Measurements from ENCODE around the gene PMCH. TPM values are rescaled to one million over a fixed set of nuclear protein-coding genes. Genes with fewer than 3 reads are reported as not detected.

PMCH gene
- polyA plus RNA-seq, 1 of the 3 experiments (the other 2 are of a cell fraction), result not detected

DNA sequence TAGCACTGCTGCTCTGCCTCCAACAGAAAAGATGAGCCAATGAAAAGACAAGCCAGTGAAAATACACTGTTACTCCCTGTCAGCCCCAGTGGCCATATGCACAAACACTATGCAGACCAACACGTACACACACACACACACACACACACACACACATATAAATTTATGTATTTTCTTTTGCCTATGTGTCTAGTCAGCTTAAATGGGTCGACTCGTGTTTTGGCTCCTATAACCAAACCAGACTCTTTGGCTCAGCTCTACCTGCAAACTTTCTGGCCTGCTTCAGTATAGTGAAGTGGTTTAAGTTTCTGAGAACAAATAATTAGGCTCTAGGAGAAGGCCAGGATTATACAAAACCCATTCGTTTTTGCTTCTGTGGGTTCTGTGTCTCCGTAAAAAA lies 30.3 kb upstream of the PMCH start:
- Histone ChIP-seq H3F3A (replicated peaks; ENCODE audit: insufficient read depth) (no peaks in the 10 kb centered on the region), H3K9ac (no peak overlapping the region), H3K27ac (ENCODE audit: low read depth in 2 of 2, low read length in 1 of 2) (no peak overlapping the region), H2AFZ (ENCODE audit: low read depth) (no peak overlapping the region), H3K4me2 (no peak overlapping the region), H3K4me1 (ENCODE audit: control insufficient read depth in 1 of 2, insufficient read depth in 2 of 2, low read depth in 1 of 2, low read length in 1 of 2) (no peaks in the 10 kb centered on the region), H4K20me1 (ENCODE audit: insufficient read depth) (no peaks in the 10 kb centered on the region), H3K79me2 (ENCODE audit: insufficient read depth) (no peaks in the 10 kb centered on the region), H3K9me3 (no peaks in the 10 kb centered on the region), H3K36me3 (replicated peaks in 1 of 2; ENCODE audit: control insufficient read depth in 1 of 2, insufficient read depth in 2 of 2, low read length in 1 of 2) (no peaks in the 10 kb centered on the region), H3K4me3 (ENCODE audit: low read depth in 2 of 2, low read length in 1 of 2) (no peak overlapping the region), H3K9me2 (no peaks in the 10 kb centered on the region), H3K27me3 (ENCODE audit: insufficient read depth) (no peaks in the 10 kb centered on the region)
- ChIA-PET POLR2A (no interaction called here), CTCF (no interaction called here)
- WGBS (ENCODE audit: low lambda C conversion rate), result 43% methylated on average over 5 of the region's 5 CpGs
- TF ChIP-seq JUND (IDR thresholded peaks at IDR 0.05), result no peak
- no peak for TF ChIP-seq MXI1 (IDR thresholded peaks at IDR 0.05; ENCODE audit: low read depth, low read length)
- no peak for TF ChIP-seq POLR2AphosphoS5 (IDR thresholded peaks at IDR 0.05; ENCODE audit: low read depth, low read length)
- TF ChIP-seq MEF2A (IDR thresholded peaks at IDR 0.05; ENCODE audit: borderline replicate concordance, low read depth), result no peak
- TF ChIP-seq, protein P1, sequence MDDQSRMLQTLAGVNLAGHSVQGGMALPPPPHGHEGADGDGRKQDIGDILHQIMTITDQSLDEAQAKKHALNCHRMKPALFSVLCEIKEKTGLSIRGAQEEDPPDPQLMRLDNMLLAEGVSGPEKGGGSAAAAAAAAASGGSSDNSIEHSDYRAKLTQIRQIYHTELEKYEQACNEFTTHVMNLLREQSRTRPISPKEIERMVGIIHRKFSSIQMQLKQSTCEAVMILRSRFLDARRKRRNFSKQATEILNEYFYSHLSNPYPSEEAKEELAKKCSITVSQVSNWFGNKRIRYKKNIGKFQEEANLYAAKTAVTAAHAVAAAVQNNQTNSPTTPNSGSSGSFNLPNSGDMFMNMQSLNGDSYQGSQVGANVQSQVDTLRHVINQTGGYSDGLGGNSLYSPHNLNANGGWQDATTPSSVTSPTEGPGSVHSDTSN (IDR thresholded peaks at IDR 0.05), result no peak
- TF ChIP-seq FOXJ3 (CRISPR knock-in tag; IDR thresholded peaks at IDR 0.05), result no peak
- TF ChIP-seq, protein P2, sequence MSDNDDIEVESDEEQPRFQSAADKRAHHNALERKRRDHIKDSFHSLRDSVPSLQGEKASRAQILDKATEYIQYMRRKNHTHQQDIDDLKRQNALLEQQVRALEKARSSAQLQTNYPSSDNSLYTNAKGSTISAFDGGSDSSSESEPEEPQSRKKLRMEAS (IDR thresholded peaks at IDR 0.05; ENCODE audit: low read depth), result no peak
- TF ChIP-seq, protein P3, sequence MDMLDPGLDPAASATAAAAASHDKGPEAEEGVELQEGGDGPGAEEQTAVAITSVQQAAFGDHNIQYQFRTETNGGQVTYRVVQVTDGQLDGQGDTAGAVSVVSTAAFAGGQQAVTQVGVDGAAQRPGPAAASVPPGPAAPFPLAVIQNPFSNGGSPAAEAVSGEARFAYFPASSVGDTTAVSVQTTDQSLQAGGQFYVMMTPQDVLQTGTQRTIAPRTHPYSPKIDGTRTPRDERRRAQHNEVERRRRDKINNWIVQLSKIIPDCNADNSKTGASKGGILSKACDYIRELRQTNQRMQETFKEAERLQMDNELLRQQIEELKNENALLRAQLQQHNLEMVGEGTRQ (IDR thresholded peaks at IDR 0.05; ENCODE audit: borderline replicate concordance, low read depth, low read length), result no peak
- no peak for TF ChIP-seq ELF1 (IDR thresholded peaks at IDR 0.05)
- TF ChIP-seq YY1 (IDR thresholded peaks at IDR 0.05; ENCODE audit: low read depth), result no peak
- TF ChIP-seq, protein P4, sequence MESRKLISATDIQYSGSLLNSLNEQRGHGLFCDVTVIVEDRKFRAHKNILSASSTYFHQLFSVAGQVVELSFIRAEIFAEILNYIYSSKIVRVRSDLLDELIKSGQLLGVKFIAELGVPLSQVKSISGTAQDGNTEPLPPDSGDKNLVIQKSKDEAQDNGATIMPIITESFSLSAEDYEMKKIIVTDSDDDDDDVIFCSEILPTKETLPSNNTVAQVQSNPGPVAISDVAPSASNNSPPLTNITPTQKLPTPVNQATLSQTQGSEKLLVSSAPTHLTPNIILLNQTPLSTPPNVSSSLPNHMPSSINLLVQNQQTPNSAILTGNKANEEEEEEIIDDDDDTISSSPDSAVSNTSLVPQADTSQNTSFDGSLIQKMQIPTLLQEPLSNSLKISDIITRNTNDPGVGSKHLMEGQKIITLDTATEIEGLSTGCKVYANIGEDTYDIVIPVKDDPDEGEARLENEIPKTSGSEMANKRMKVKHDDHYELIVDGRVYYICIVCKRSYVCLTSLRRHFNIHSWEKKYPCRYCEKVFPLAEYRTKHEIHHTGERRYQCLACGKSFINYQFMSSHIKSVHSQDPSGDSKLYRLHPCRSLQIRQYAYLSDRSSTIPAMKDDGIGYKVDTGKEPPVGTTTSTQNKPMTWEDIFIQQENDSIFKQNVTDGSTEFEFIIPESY (IDR thresholded peaks at IDR 0.05; ENCODE audit: borderline replicate concordance, low read depth), result no peak
- TF ChIP-seq, protein P5, sequence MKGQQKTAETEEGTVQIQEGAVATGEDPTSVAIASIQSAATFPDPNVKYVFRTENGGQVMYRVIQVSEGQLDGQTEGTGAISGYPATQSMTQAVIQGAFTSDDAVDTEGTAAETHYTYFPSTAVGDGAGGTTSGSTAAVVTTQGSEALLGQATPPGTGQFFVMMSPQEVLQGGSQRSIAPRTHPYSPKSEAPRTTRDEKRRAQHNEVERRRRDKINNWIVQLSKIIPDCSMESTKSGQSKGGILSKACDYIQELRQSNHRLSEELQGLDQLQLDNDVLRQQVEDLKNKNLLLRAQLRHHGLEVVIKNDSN (IDR thresholded peaks at IDR 0.05; ENCODE audit: borderline replicate concordance, low read depth), result no peak
- TF ChIP-seq SIN3A (IDR thresholded peaks at IDR 0.05; ENCODE audit: borderline replicate concordance, low read depth, low read length), result no peak
- no peak for TF ChIP-seq RAD21 (IDR thresholded peaks at IDR 0.05; ENCODE audit: low read length)
- no peak for TF ChIP-seq TAF1 (IDR thresholded peaks at IDR 0.05; ENCODE audit: borderline replicate concordance, low read depth, low read length)
- TF ChIP-seq, protein P6, sequence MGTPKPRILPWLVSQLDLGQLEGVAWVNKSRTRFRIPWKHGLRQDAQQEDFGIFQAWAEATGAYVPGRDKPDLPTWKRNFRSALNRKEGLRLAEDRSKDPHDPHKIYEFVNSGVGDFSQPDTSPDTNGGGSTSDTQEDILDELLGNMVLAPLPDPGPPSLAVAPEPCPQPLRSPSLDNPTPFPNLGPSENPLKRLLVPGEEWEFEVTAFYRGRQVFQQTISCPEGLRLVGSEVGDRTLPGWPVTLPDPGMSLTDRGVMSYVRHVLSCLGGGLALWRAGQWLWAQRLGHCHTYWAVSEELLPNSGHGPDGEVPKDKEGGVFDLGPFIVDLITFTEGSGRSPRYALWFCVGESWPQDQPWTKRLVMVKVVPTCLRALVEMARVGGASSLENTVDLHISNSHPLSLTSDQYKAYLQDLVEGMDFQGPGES (IDR thresholded peaks at IDR 0.05; ENCODE audit: low read depth, low read length), result no peak
- TF ChIP-seq, protein P7, sequence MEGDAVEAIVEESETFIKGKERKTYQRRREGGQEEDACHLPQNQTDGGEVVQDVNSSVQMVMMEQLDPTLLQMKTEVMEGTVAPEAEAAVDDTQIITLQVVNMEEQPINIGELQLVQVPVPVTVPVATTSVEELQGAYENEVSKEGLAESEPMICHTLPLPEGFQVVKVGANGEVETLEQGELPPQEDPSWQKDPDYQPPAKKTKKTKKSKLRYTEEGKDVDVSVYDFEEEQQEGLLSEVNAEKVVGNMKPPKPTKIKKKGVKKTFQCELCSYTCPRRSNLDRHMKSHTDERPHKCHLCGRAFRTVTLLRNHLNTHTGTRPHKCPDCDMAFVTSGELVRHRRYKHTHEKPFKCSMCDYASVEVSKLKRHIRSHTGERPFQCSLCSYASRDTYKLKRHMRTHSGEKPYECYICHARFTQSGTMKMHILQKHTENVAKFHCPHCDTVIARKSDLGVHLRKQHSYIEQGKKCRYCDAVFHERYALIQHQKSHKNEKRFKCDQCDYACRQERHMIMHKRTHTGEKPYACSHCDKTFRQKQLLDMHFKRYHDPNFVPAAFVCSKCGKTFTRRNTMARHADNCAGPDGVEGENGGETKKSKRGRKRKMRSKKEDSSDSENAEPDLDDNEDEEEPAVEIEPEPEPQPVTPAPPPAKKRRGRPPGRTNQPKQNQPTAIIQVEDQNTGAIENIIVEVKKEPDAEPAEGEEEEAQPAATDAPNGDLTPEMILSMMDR (IDR thresholded peaks at IDR 0.05), result no peak
- no peak for TF ChIP-seq TCF12 (IDR thresholded peaks at IDR 0.05)
- TF ChIP-seq RXRA (IDR thresholded peaks at IDR 0.05; ENCODE audit: borderline replicate concordance, low read depth), result no peak
- DNase-seq, result no peak
